GM12891 (cell line): ENCODE measurements around the gene KRT84.

Experiments used
- POLR2A ChIP-seq: IDR thresholded peaks from 2 replicates; pipeline ENCODE4 v1.6.1; 2011; ENCODE audit warnings: low read depth, low read length, control low read depth
- POLR2AphosphoS5 ChIP-seq: IDR thresholded peaks from 2 replicates; pipeline ENCODE4 v1.6.1; 2011; ENCODE audit warnings: low read depth, low read length, control low read depth
- POU2F2 ChIP-seq: IDR thresholded peaks from 2 replicates; pipeline ENCODE4 v1.6.1; 2011; ENCODE audit warnings: low read depth, mild to moderate bottlenecking, control low read depth, low read length, moderate library complexity
- TAF1 ChIP-seq: IDR thresholded peaks from 2 replicates; pipeline ENCODE4 v1.6.1; 2011; ENCODE audit warnings: low read depth, low read length, control low read depth

DNA sequence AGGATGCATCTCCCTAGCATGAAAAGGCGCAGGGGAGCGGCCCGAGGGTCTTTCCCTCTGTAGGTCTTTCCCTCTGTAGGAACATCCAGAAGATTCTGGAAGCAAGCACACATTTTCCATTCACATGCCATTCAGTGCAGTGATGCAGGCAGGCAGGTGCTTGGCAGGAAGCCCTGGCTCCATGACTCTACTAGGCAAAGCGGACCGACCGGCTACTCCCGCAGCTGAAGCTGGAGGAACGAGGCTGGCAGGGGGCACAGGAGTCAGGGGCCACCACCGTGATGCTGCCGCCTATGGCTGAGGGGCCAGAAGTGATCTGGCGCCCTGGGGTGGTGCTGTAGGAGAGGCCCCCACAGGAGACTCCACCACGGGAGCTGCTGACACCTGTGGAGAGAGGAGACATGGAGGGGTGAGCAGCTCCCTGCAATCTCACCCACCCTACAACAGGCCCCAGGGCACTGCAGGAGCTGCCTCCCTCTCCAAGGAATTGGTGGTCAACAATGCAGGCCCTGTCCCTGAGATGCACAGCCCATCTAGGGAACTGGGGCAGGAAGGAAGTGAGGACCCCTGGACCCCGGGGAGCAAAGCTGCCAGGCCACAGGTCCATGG lies 24.7 kb downstream of the KRT84 start:
- TF ChIP-seq POLR2A (no peak), POU2F2 (no peak), POLR2AphosphoS5 (no peak), TAF1 (no peak)
